IMR-90 (cell line): ENCODE measurements around the gene EPS15. TPM values are rescaled to one million over a fixed set of nuclear protein-coding genes. Genes with fewer than 3 reads are reported as not detected.
A peak's percentile ranks its signal among the peaks of the same experiment; 100 is the strongest.

Source experiments
- ATAC-seq: fragments of 200-7000 bp; cut with Tn5 transposase; 2 replicates; pipeline ENCODE4 v1.9.1; 2020; ENCODE audit warnings: low read depth, mild to moderate bottlenecking, moderate library complexity
- BruUV-seq: library from RNA; stranded (reverse); fragments of 400-500 nt; replicated peaks from 2 replicates; lab custom pipeline; 2021; lab: Mats Ljungman, UMichigan
- CTCF ChIA-PET: fragments of 300-600 bp; formaldehyde crosslinking; extraction: SDS; loops from one replicate; lab custom pipeline; 2021; ENCODE audit warnings: antibody characterized with exemption; lab: Yijun Ruan, JAX
- POLR2A ChIA-PET: fragments of 300-600 bp; sonication (Branson Sonifier 250); formaldehyde crosslinking; loops from one replicate; lab custom pipeline; 2022; ENCODE audit warnings: antibody characterized with exemption; ENCODE audit not compliant: unreplicated experiment; lab: Charles Lee
- DNase-seq: peaks from one replicate; pipeline ENCODE4 v3.0.0; 2013
- H2AFZ ChIP-seq: replicated peaks from 2 replicates; pipeline ENCODE3; 2013; ENCODE audit warnings: low read length, mild to moderate bottlenecking; ENCODE audit not compliant: poor library complexity
- H2AK5ac ChIP-seq: 2 replicates; pipeline ENCODE4 v1.6.1; 2013; ENCODE audit warnings: low read depth, low read length, inconsistent platforms
- H2AK9ac ChIP-seq: replicated peaks from 2 replicates; pipeline ENCODE3; 2013; ENCODE audit warnings: mild to moderate bottlenecking, low read depth, low read length, moderate library complexity; ENCODE audit not compliant: poor library complexity
- H2BK120ac ChIP-seq: 2 replicates; pipeline ENCODE4 v1.6.1; 2013; ENCODE audit warnings: low read depth, low read length, inconsistent platforms
- H2BK15ac ChIP-seq: 3 replicates; pipeline ENCODE4 v1.6.1; 2013; ENCODE audit warnings: low read depth, low read length, inconsistent platforms
- H2BK20ac ChIP-seq: 2 replicates; pipeline ENCODE4 v1.6.1; 2013; ENCODE audit warnings: low read depth, mild to moderate bottlenecking, inconsistent platforms, low read length, moderate library complexity
- H2BK5ac ChIP-seq: 2 replicates; pipeline ENCODE4 v1.6.1; 2013; ENCODE audit warnings: mild to moderate bottlenecking, low read depth, low read length, inconsistent platforms; ENCODE audit not compliant: poor library complexity, severe bottlenecking
- H3K14ac ChIP-seq: replicated peaks from 2 replicates; pipeline ENCODE4 v1.6.1; 2013; ENCODE audit warnings: low read depth, low read length, inconsistent platforms
- H3K18ac ChIP-seq: 2 replicates; pipeline ENCODE4 v1.6.1; 2013; ENCODE audit warnings: low read depth, low read length, control low read depth
- H3K23ac ChIP-seq: 2 replicates; pipeline ENCODE4 v1.6.1; 2013; ENCODE audit warnings: low read depth, low read length, inconsistent platforms
- H3K27ac ChIP-seq: 2 replicates; pipeline ENCODE4 v1.5.1; 2013; ENCODE audit warnings: mild to moderate bottlenecking, control low read depth, low read length; ENCODE audit not compliant: insufficient read depth
- H3K27me3 ChIP-seq: 2 replicates; pipeline ENCODE4 v1.6.1; 2013; ENCODE audit warnings: low read length; ENCODE audit not compliant: control insufficient read depth, insufficient read depth
- H3K36me3 ChIP-seq: 2 replicates; pipeline ENCODE4 v1.6.1; 2013; ENCODE audit warnings: low read length, mixed read lengths; ENCODE audit not compliant: control insufficient read depth, insufficient read depth
- H3K4ac ChIP-seq: 2 replicates; pipeline ENCODE4 v1.6.1; 2013; ENCODE audit warnings: low read depth, low read length, inconsistent platforms
- H3K4me1 ChIP-seq: 2 replicates; pipeline ENCODE4 v1.6.1; 2013; ENCODE audit warnings: low read length, mixed read lengths; ENCODE audit not compliant: control insufficient read depth, insufficient read depth
- H3K4me2 ChIP-seq: 2 replicates; pipeline ENCODE4 v1.6.1; 2013; ENCODE audit warnings: low read depth, mild to moderate bottlenecking, control low read depth, low read length, moderate library complexity
- H3K4me3 ChIP-seq: 2 replicates; pipeline ENCODE4 v1.5.1; 2013; ENCODE audit warnings: low read depth, mild to moderate bottlenecking, control low read depth, low read length, moderate library complexity; ENCODE audit not compliant: insufficient read depth
- H3K56ac ChIP-seq: 2 replicates; pipeline ENCODE4 v1.6.1; 2013; ENCODE audit warnings: low read length, inconsistent platforms; ENCODE audit not compliant: insufficient read depth; ENCODE audit errors: extremely low read depth
- H3K79me1 ChIP-seq, 2 experiments: 2 replicates each; pipeline ENCODE4 v1.6.1; 2013; ENCODE audit warnings: low read length in 2 of 2, inconsistent platforms in 1 of 2, low read depth in 1 of 2
- H3K9ac ChIP-seq: 2 replicates; pipeline ENCODE4 v1.6.1; 2013; ENCODE audit warnings: low read depth, low read length, control low read depth
- H3K9me1 ChIP-seq: 2 replicates; pipeline ENCODE4 v1.6.1; 2013; ENCODE audit warnings: low read length, inconsistent platforms; ENCODE audit not compliant: insufficient read depth
- H3K9me3 ChIP-seq: 2 replicates; pipeline ENCODE4 v1.6.1; 2013; ENCODE audit warnings: low read length; ENCODE audit not compliant: control insufficient read depth, insufficient read depth
- H4K20me1 ChIP-seq: 2 replicates; pipeline ENCODE4 v1.6.1; 2013; ENCODE audit warnings: low read length, inconsistent platforms; ENCODE audit not compliant: insufficient read depth
- H4K5ac ChIP-seq: 2 replicates; pipeline ENCODE4 v1.6.1; 2013; ENCODE audit warnings: mild to moderate bottlenecking, low read depth, low read length, control low read depth
- H4K8ac ChIP-seq, 2 experiments: 2 replicates each; pipeline ENCODE4 v1.6.1; 2013; ENCODE audit warnings: low read depth in 2 of 2, low read length in 2 of 2, control low read depth in 1 of 2, inconsistent platforms in 1 of 2
- H4K91ac ChIP-seq: 2 replicates; pipeline ENCODE4 v1.6.1; 2013; ENCODE audit warnings: low read depth, low read length, inconsistent platforms; ENCODE audit not compliant: insufficient read depth
- BHLHE40 ChIP-seq: fragments of 150-350 bp; IDR thresholded peaks from 2 replicates; pipeline ENCODE4 v1.6.1; 2016; ENCODE audit warnings: mild to moderate bottlenecking, low read depth, low read length
- CTCF ChIP-seq: conservative IDR thresholded peaks from 2 replicates; pipeline ENCODE4 v1.5.1; 2012; ENCODE audit warnings: mild to moderate bottlenecking, low read depth, low read length, improper control_type of control experiment
- MAFK ChIP-seq: IDR thresholded peaks from 2 replicates; pipeline ENCODE4 v1.6.1; 2012; ENCODE audit warnings: low read depth, low read length, improper control_type of control experiment
- MAZ ChIP-seq: IDR thresholded peaks from 2 replicates; pipeline ENCODE4 v1.6.1; 2012; ENCODE audit warnings: low read depth, mild to moderate bottlenecking, low read length, improper control_type of control experiment, moderate library complexity, borderline replicate concordance
- MXI1 ChIP-seq: IDR thresholded peaks from 2 replicates; pipeline ENCODE4 v1.6.1; 2012; ENCODE audit warnings: low read depth, mild to moderate bottlenecking, low read length, moderate library complexity, borderline replicate concordance
- POLR2A ChIP-seq: IDR thresholded peaks from 2 replicates; pipeline ENCODE4 v1.6.1; 2012; ENCODE audit warnings: mild to moderate bottlenecking, low read depth, low read length
- RFX5 ChIP-seq: IDR thresholded peaks from 2 replicates; pipeline ENCODE4 v1.8.0; 2012; ENCODE audit warnings: low read depth, mild to moderate bottlenecking, low read length, moderate library complexity
- WGBS, 2 experiments: methylation state at CpG; one replicate each; pipeline versions ENCODE4 v1.1.5 to v1.1.7; 2013; ENCODE audit warnings: missing lambda C conversion rate in 2 of 2; ENCODE audit not compliant: insufficient read length in 1 of 2; ENCODE audit errors: extremely low coverage in 2 of 2; 5-methylcytosine and 5-hydroxymethylcytosine counted together
- dilution Hi-C: fragments of 300-500 bp; cut with HindIII; formaldehyde crosslinking; loops from one replicate; pipeline ENCODE4 v1.14.3; 2018; ENCODE audit warnings: low sequenced_read_pairs; ENCODE audit not compliant: unreplicated experiment
- in situ Hi-C: fragments of 300-500 bp; cut with MboI; formaldehyde crosslinking; loops from 3 replicates; pipeline ENCODE4 v1.14.3; 2019; ENCODE audit warnings: low sequenced_read_pairs, inconsistent platforms, mixed read lengths
- intact Hi-C: fragments of 100-400 bp; cut with micrococcal nuclease; formaldehyde crosslinking; loops from 2 replicates; pipeline ENCODE4 v1.10.0; 2022
- polyA plus RNA-seq, 3 experiments: library from polyadenylated mRNA; depleted of rRNA; stranded (reverse); fragments of >200 nt; gene quantifications; 2 replicates each; pipeline ENCODE4 v1.2.3, GENCODE V29; 2012; ENCODE audit warnings: low replicate concordance in 1 of 3
- total RNA-seq: library from RNA; depleted of rRNA; stranded (reverse); fragments of >200 nt; gene quantifications from 2 replicates; pipeline ENCODE4 v1.2.3, GENCODE V29; 2012
- TF ChIP-seq, protein P1 (sequence below): fragments of 150-350 bp; IDR thresholded peaks from 2 replicates; pipeline ENCODE4 v1.6.1; 2017; ENCODE audit warnings: mild to moderate bottlenecking, antibody characterized with exemption, low read length, low read depth

Gene EPS15
- total and polyA plus RNA-seq, 2 of the 4 experiments (the other 2 are of a cell fraction) = 17.6 to 38.0 TPM

GRCh38 chr1:51420867-51421627, 98.0 kb downstream of the EPS15 start:
- no TSS peak for BruUV-seq
- Histone ChIP-seq H3K23ac (peak overlapping the region; percentile 22; the same call in 1 of the 2 replicates), H2AK9ac (no peak overlapping the region), H2BK15ac (no peak overlapping the region), H4K91ac (no peak overlapping the region), H4K5ac (no peak overlapping the region), H3K79me1 (peaks cover 6 to 34% of the 10 kb centered on the region in 2 experiments; a peak in 3 of 4 replicates), H4K8ac (no peak overlapping the region), H3K18ac (0 out of 2 replicates have a peak overlapping the region, but pooled peaks have one; percentile 24), H2BK20ac (no peak overlapping the region), H3K9me1 (peaks cover 4% of the 10 kb centered on the region; the same call in 1 of the 2 replicates), H3K27ac (no peak overlapping the region), H4K20me1 (no peaks in the 10 kb centered on the region), H3K4me3 (no peak overlapping the region), H2AK5ac (no peak overlapping the region), H3K4ac (peak overlapping the region; percentile 33; the same call in 1 of the 2 replicates), H2BK5ac (peak overlapping the region; percentile 67), H3K9me3 (no peaks in the 10 kb centered on the region), H3K4me1 (peaks cover 15% of the 10 kb centered on the region), H3K14ac (peak overlapping the region; percentile 76), H2AFZ (no peak overlapping the region), H3K9ac (no peak overlapping the region), H3K56ac (no peak overlapping the region), H3K36me3 (no peaks in the 10 kb centered on the region), H2BK120ac (no peak overlapping the region), H3K27me3 (no peaks in the 10 kb centered on the region), H3K4me2 (peak overlapping the region; percentile 25; the same call in 1 of the 2 replicates)
- DNase-seq (no peak), ATAC-seq (no peak)
- intact Hi-C loops (loop anchor here (5.0 to 10.0 kb wide), 2 partner anchors 96 to 156 kb away; partner anchors contain the start of gene EPS15), dilution Hi-C loops (no loop called here), in situ Hi-C loops (no loop called here)
- TF ChIP-seq MAFK (no peak), RFX5 (no peak), MAZ (no peak), CTCF (no peak), POLR2A (no peak), BHLHE40 (no peak), MXI1 (no peak)
- TF ChIP-seq, protein P1, sequence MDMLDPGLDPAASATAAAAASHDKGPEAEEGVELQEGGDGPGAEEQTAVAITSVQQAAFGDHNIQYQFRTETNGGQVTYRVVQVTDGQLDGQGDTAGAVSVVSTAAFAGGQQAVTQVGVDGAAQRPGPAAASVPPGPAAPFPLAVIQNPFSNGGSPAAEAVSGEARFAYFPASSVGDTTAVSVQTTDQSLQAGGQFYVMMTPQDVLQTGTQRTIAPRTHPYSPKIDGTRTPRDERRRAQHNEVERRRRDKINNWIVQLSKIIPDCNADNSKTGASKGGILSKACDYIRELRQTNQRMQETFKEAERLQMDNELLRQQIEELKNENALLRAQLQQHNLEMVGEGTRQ = no peak
- ChIA-PET POLR2A (no interaction called here), CTCF (no interaction called here)
- WGBS, 2 experiments = 14% methylated on average over 2 of the region's 2 CpGs; no CpG with 5 or more reads in 1 of the 2 experiments
